Heart left ventricle (tissue), 16 donors: Measurements from ENCODE around the gene VASH2. TPM values are rescaled to one million over a fixed set of nuclear protein-coding genes. Genes with fewer than 3 reads are reported as not detected.

Experiments used
- ATAC-seq, 4 donors: fragments of 200-7000 bp; cut with Tn5 transposase; one replicate each; pipeline ENCODE4 v1.9.1; 2020 to 2022; ENCODE audit warnings: moderate library complexity in 4 of 4, mild to moderate bottlenecking in 3 of 4, moderate number of reproducible peaks in 1 of 4
- DNase-seq, 5 donors: peaks; one replicate each; pipeline ENCODE4 v3.0.0-alpha.2; 2020
- H3K27ac ChIP-seq, 12 donors: fragments of 200-600 bp; sonication (generic) in 4 of 12; one replicate each; pipeline versions ENCODE4 v1.5.0 to v1.8.0; 2016 to 2022; ENCODE audit warnings: mild to moderate bottlenecking in 2 of 12
- H3K27me3 ChIP-seq, 9 donors: fragments of 200-600 bp; sonication (generic) in 2 of 9; one replicate each; pipeline versions ENCODE4 v1.5.1 to v1.8.0; 2016 to 2022; ENCODE audit warnings: mild to moderate bottlenecking in 3 of 9
- H3K36me3 ChIP-seq, 9 donors: fragments of 200-600 bp; sonication (generic) in 2 of 9; one replicate each; pipeline versions ENCODE4 v1.5.0 to v1.8.0; 2018 to 2022; ENCODE audit warnings: mild to moderate bottlenecking in 2 of 9
- H3K4me1 ChIP-seq, 12 donors: fragments of 200-600 bp; sonication (generic) in 4 of 12; one replicate each; pipeline versions ENCODE4 v1.5.0 to v1.8.0; 2016 to 2022; ENCODE audit warnings: mild to moderate bottlenecking in 3 of 12
- H3K4me3 ChIP-seq, 12 donors: fragments of 200-600 bp; sonication (generic) in 4 of 12; one replicate each; pipeline versions ENCODE4 v1.5.0 to v1.8.0; 2017 to 2022; ENCODE audit warnings: mild to moderate bottlenecking in 9 of 12, moderate library complexity in 4 of 12
- H3K9me3 ChIP-seq, 12 donors: fragments of 200-600 bp; sonication (generic) in 4 of 12; one replicate each; pipeline versions ENCODE4 v1.5.0 to v1.8.0; 2016 to 2022; ENCODE audit warnings: mild to moderate bottlenecking in 1 of 12
- POLR2A ChIP-seq, 2 donors: fragments of 450-650 bp; IDR thresholded peaks; one replicate each; pipeline ENCODE4 v1.6.1; 2017; ENCODE audit warnings: antibody characterized with exemption in 2 of 2, mild to moderate bottlenecking in 2 of 2, moderate library complexity in 2 of 2
- WGBS, 4 donors: extraction: QIAGEN DNeasy Blood & Tissue Kit in 2 of 4; methylation state at CpG; one replicate each; pipeline versions ENCODE4 v1.1.5 to v1.1.7; 2013 to 2018; 5-methylcytosine and 5-hydroxymethylcytosine counted together
- intact Hi-C, 10 donors: fragments of 100-400 bp; cut with DNase I; formaldehyde crosslinking; loops; one replicate each; pipeline versions ENCODE4 v1.11.1 to v1.14.2; 2022
- polyA plus RNA-seq, 2 donors: library from polyadenylated mRNA; stranded (reverse); fragments of 200-250 nt; gene quantifications; one replicate each; pipeline ENCODE4 v1.2.3, GENCODE V29; 2013
- total RNA-seq, 9 donors: library from RNA; depleted of rRNA in 2 of 9; stranded (reverse); fragments of >200 nt in 2 of 9; fragmentation: NEBNext Ultra II Directional in 3 of 9; extraction: Animal tissue kit (Norgen Biotek cat#: 25700) in 3 of 9; gene quantifications; one replicate each; pipeline versions ENCODE4 v1.1.0 to v1.2.4, GENCODE V29; 2016 to 2023
- TF ChIP-seq, protein P1 (sequence below), 12 donors: fragments of 200-600 bp; sonication (generic) in 4 of 12; IDR thresholded peaks; one replicate each; pipeline versions ENCODE4 v1.5.0 to v1.8.0; 2018 to 2022; ENCODE audit warnings: antibody characterized with exemption in 12 of 12, mild to moderate bottlenecking in 5 of 12
- donor health status: ischemic (EF 13 %, LVEDD 7.1; RV severe dilation, severe dysfunction).
- donor health status: healthy with polysubstance abuse.
- donor health status: DM: no; HTN: yes; CAD: no.
- donor health status: DM: no; HTN: no; CAD: no.
- donor health status: ischemic (EF 25% LVEDD 6.9; RV normal size, moderate dysfunction).
- donor health status: ischemic (EF 25% LVEDD 5.7; RV mildly dilated, moderate dysfunction).
- donor health status: healthy.
- donor health status: DM: yes; HTN: yes; CAD: no.
- donor health status: ischemic (EF 35%, LVEDD 5.7; RV mildly dilated, moderate dysfunction).
- donor health status: nonischemic (EF 11% LVEDD 7.7; RV severe dilation, severe dysfunction).
- donor health status: DM: yes; HTN: yes; CAD: no.
- donor health status: PGD.
- donor health status: ischemic (EF 29% LVEDD 5.4; RV normal size, mild dysfunction).
- donor health status: nonischemic (EF 23%, LVEDD 6.1; RV moderate dilation, normal function).

VASH2 gene
- total and polyA plus RNA-seq, 11 donors = 0.19 to 2.6 (median 0.53) TPM; not detected in 1

DNA sequence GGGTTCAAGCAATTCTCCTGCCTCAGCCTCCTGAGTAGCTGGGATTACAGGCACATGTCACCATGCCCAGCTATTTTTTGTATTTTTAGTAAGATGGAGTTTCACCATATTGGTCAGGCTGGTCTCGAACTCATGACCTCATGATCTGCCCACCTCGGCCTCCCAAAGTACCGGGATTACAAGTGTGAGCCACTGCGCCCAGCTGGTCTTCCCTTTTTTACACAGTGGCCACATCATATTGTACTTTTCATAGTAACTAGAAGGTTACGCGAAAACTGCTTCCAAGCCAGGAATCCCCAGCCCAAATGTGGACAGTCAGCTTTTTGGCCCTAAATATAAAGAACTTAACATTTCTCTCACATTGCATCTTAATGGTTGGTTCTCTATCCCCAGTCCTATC lies 4.2 kb downstream of the VASH2 start:
- 88 to 98% (median 96%) methylated on average over 6 of the region's 6 CpGs for WGBS, 4 donors
- H3K27me3 ChIP-seq = peaks cover 0 to 25% (median 3%) of the 10 kb centered on the region in 9 donors

DNA sequence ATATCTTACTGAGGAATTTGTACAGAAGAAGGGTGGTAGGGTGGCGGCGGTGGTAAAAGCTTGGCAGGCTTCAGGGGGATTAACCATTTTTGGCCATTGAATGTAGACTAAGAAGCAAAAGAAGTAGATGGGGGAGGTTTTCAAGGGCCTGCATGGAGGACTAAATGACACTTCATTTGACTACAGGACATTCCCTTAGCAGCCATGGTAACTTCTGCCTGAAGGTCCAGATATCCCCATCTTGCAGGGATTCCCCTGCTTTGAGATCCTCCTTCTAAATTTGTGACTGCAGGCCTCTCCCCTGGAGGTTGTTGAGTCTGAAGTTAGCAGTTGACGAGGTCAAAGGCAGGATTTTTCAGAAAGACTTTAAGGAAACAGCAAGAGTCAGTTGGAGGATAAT lies 4.8 kb downstream of the VASH2 start:
- no peak for TF ChIP-seq POLR2A (IDR thresholded peaks at IDR 0.05)
- TF ChIP-seq, protein P1, sequence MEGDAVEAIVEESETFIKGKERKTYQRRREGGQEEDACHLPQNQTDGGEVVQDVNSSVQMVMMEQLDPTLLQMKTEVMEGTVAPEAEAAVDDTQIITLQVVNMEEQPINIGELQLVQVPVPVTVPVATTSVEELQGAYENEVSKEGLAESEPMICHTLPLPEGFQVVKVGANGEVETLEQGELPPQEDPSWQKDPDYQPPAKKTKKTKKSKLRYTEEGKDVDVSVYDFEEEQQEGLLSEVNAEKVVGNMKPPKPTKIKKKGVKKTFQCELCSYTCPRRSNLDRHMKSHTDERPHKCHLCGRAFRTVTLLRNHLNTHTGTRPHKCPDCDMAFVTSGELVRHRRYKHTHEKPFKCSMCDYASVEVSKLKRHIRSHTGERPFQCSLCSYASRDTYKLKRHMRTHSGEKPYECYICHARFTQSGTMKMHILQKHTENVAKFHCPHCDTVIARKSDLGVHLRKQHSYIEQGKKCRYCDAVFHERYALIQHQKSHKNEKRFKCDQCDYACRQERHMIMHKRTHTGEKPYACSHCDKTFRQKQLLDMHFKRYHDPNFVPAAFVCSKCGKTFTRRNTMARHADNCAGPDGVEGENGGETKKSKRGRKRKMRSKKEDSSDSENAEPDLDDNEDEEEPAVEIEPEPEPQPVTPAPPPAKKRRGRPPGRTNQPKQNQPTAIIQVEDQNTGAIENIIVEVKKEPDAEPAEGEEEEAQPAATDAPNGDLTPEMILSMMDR (IDR thresholded peaks at IDR 0.05) = no peak
- ATAC-seq (no peak), DNase-seq (no peak)
- Histone ChIP-seq H3K9me3 (no peaks in the 10 kb centered on the region), H3K27ac (no peak overlapping the region), H3K4me3 (no peak overlapping the region), H3K27me3 (peaks cover 0 to 19% (median 0%) of the 10 kb centered on the region in 9 donors), H3K36me3 (no peaks in the 10 kb centered on the region), H3K4me1 (peaks cover 0 to 18% (median 5%) of the 10 kb centered on the region in 12 donors)
- intact Hi-C loops = loop anchor here in 1 of 10 donors (5.0 kb wide), 1 partner anchor 268 kb away; no protein-coding TSS in a partner anchor
- WGBS, 4 donors = 90 to 99% (median 96%) methylated on average over 3 of the region's 3 CpGs

More for the DNA sequence above, 4.2 kb downstream of the VASH2 start:
- DNase-seq (no peak), ATAC-seq (no peak)
- no peak overlapping the region for H3K27ac ChIP-seq
- no peaks in the 10 kb centered on the region for H3K36me3 ChIP-seq
- no peak overlapping the region for H3K4me3 ChIP-seq
- TF ChIP-seq POLR2A (IDR thresholded peaks at IDR 0.05) = no peak
- TF ChIP-seq, protein P1 (IDR thresholded peaks at IDR 0.05) = no peak
- intact Hi-C loops = no loop called here
- peaks cover 0 to 22% (median 5%) of the 10 kb centered on the region in 12 donors for H3K4me1 ChIP-seq
- no peaks in the 10 kb centered on the region for H3K9me3 ChIP-seq

DNA sequence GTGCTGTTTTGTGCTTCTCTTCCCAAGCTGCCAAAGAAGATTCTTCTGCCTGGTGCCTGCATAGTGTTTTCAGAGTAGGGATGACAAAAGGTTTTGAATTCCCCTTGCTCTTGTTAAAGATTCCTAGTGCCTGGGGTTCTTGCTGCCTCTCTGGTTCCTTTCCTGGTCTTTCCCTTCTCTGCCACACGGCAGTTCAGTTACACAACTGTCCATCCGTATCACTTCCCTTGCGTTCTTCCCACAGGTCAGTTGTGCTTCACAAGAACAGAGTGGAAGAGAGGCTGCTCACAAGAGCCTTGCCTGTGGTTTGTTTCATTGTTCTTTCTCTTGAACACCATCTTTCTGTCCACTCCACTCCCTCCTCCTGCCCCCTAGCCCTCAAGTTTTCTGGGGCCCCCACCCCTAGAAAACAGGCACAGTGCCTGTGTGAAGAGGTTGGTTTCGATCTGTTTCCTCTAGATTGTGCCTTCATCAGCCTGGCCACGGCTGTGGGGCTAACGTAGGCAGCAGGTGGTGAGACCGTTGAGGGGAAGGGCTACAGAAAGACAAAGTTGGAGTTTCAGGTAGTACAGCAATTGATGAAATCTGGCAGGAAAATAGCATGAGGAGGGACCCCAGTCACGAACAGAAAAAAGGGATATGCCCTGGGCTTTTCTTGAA lies 5.8 kb downstream of the VASH2 start:
- intact Hi-C loops = loop anchor here in 1 of 10 donors (5.0 kb wide), 1 partner anchor 269 kb away; no protein-coding TSS in a partner anchor
- no peaks in the 10 kb centered on the region for H3K9me3 ChIP-seq

GRCh38 chr1:212957546-212957945 lies 7.2 kb downstream of the VASH2 start:
- no peaks in the 10 kb centered on the region for H3K4me1 ChIP-seq
- no peak for ATAC-seq
- no peaks in the 10 kb centered on the region for H3K36me3 ChIP-seq
- WGBS, 4 donors = 92 to 97% (median 93%) methylated on average over 6 of the region's 6 CpGs
- H3K27ac ChIP-seq = no peak overlapping the region
- H3K27me3 ChIP-seq = no peaks in the 10 kb centered on the region
- no peaks in the 10 kb centered on the region for H3K9me3 ChIP-seq
- H3K4me3 ChIP-seq = no peak overlapping the region
- intact Hi-C loops = loop anchor here in 1 of 10 donors (5.0 kb wide), 1 partner anchor 270 kb away; no protein-coding TSS in a partner anchor
- no peak for TF ChIP-seq POLR2A (IDR thresholded peaks at IDR 0.05)
- TF ChIP-seq, protein P1 (IDR thresholded peaks at IDR 0.05) = no peak
- DNase-seq = no peak

More for the DNA sequence above, 5.8 kb downstream of the VASH2 start:
- H3K4me1 ChIP-seq = peaks cover 0 to 10% (median under 1%) of the 10 kb centered on the region in 12 donors
- no peak overlapping the region for H3K27ac ChIP-seq
- ATAC-seq (no peak), DNase-seq (no peak)
- H3K4me3 ChIP-seq = no peak overlapping the region
- no peaks in the 10 kb centered on the region for H3K36me3 ChIP-seq
- 76 to 85% (median 81%) methylated on average over 8 of the region's 8 CpGs for WGBS, 4 donors
- H3K27me3 ChIP-seq = peaks cover 0 to 9% (median 0%) of the 10 kb centered on the region in 9 donors
- TF ChIP-seq POLR2A (IDR thresholded peaks at IDR 0.05) = no peak
- TF ChIP-seq, protein P1 (IDR thresholded peaks at IDR 0.05) = no peak
